Ureter (tissue), 1 donor: ENCODE data around the gene PASD1. TPM values are rescaled to one million over a fixed set of nuclear protein-coding genes. Genes with fewer than 3 reads are reported as not detected.

Source experiments
- DNase-seq: peaks from one replicate; pipeline ENCODE4 v3.0.0-alpha.2; 2020; ENCODE audit warnings: low spot score
- total RNA-seq: library from RNA; stranded (reverse); gene quantifications from one replicate; pipeline ENCODE4 v1.2.4, GENCODE V29; 2023
- donor health status: DM: yes; HTN: yes; CAD: no.

Gene PASD1
- total RNA-seq, 1 donor from 2014 or later = not detected

DNA sequence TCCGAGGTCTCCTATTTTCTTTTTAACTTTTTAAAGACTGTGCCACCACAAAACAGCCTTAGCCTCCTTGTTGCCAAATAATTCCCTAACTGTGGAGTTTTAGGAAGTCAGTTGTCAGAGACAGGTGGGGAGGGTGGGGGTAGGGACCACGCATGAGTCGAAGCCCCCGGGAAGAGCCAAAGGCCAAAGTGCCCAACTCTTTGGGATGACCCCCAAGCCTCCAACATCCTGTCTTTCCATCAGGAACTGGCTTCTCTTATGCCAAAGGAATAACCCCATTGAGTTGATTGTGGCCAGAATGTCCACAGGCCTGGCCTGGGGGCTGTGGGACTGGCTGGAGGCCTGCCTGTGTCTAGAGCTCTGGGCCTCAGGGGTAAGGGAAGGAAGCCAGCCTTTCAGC, 137.6 kb downstream of the PASD1 start:
- no peak for DNase-seq

DNA sequence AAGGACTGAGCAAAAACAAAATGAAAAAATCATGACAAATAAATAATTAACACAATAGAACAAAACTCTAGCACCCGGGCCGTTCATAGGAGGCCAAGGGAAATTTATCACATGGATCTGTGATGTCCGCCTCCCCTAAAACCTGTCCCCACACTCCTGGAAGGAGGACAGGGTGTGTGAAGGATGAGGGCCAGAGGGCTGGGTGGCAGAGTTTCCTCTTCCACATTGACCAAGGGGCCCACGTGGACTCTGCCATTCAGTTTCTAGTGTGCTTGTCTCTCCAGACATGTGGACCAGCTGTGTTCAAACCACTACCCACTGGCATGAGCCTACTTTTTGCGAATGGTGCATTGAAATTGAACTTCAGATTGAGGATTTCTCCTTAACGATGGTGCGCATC, 138.1 kb downstream of the PASD1 start:
- no peak for DNase-seq

- DNase-seq = no peak
Observed at GRCh38 chrX:151702026-151702714, 138.7 kb downstream of the PASD1 start.

DNA sequence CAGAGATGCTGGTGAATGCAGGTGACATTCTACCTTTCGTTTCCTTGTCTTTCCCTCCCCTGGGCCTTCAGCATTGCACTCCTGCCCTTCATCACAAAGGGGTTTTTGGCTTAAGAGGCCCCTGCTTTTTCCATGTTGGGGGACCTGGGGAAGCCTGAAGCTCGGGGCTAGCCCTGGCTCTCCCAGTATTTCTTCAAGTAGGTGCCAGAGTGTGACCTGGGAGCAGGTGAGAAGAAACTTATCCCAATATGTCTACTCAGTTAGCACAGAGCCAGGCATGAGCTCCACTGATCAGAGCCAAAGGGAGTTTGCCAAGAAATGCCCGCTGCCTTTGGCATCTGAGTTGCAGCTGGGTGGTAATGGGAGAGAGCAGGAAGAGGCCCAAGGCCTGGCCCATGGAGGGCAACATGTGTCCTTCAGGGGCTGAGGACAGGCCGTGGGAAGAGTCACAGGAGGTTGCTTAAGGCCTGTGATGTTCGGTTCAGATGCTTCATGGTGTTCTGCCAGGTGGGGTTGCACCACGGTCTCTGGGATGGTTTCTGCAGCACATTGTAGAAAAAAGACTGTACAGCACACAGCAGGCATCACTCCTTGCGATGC, 139.4 kb downstream of the PASD1 start:
- no peak for DNase-seq

DNA sequence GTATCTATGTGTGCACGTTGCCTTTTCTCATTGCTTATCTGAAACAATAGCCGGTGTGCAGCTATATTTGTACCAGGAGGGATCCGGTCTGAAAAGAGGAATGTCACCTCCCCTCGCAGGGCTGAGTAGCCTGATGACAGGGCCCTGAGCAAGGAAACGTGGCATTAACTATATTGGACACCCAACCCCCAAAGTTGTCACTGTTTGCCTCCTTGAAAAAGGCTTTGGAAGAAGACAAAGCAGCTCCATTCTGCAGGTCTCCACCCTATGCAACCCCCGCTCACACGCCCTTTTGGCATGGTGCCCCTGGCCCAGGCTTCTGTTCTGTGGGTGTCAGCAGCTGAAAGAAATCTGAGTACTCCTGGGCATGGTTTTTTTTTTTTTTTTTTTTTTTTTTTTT, 140.0 kb downstream of the PASD1 start:
- DNase-seq = no peak

GRCh38 chrX:151704041-151704663, 140.7 kb downstream of the PASD1 start:
- no peak for DNase-seq

GRCh38 chrX:151708821-151709220, 145.3 kb downstream of the PASD1 start:
- DNase-seq = no peak

DNA sequence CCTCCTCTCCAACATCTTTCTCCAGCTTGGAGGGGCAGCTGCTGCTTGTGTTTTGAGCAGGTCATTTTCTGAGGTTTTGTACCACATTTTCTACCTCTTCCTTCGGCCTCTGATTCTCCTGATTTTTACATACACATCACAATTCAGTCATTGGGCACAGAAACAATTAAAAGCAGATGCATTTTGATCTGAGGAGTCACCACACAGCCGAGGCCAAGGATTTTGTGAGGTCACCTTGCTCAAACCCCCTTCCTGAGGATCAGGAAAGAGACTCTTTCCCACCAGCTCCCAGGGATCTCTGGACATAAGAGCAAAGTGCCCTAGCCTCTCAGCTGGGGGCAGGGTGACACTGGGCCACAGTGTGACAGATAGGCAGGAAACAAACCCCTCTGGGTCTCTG, 147.0 kb downstream of the PASD1 start:
- no peak for DNase-seq

DNA sequence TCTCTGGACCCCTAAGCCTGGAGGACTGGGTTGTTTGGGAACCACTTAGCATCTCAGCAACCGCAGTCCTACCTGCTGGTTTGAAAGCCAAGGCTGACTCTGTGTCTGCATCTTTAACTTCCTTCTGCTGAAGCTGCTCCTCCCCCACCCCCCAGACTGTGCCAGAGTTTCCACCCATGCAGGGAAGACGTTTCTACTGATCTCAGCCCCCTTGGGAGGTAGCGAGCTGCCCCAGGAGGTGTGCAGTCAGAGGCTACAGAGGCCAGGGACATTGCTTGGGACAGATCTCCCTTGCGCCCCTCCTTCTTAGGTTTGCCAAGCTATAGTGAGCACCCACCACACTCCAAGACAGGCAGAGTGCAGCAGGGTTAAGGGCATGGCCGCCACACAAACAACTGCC, 147.7 kb downstream of the PASD1 start:
- no peak for DNase-seq

DNA sequence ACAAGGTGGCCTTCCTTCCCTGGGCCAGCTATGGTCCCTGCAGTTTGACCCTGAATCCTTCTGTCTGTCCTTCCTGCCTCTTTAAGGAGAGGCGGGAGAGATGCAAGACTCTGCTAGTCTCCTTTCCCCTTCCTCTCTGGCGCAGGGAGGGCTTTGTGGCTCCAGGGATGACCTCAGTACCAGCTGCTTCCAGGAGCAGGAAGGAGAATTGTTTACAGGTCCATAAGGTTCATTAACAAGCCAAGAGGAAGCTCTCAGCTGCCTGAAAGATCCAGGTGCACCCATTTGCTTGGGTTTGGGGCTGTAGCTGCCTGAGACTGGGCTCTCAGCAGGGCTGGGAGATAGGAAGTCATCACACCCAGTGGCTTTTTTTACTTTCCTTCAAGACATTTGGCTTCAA, 148.3 kb downstream of the PASD1 start:
- DNase-seq = no peak

GRCh38 chrX:151712253-151712652, 148.8 kb downstream of the PASD1 start:
- no peak for DNase-seq

DNA sequence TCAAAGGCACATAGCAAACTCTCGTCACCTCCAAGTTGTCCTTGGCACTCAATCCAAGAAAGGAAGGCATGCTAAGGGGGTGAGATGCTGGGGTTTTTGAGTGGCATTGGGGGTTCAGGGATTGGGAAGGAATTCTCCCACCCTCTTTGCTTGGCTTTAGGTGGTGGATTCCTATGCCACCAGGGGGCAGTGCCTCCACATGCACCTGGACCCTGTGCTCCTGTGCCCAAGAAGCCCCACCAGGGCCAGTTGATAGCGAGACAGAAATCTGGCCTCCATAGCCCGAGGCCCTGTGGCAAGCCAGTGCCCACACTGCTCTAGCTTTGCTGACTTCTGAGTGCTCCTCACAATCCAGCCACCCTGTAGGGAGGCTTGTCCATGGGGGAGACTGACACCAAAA, 150.4 kb downstream of the PASD1 start:
- no peak for DNase-seq

GRCh38 chrX:151714362-151714761, 150.9 kb downstream of the PASD1 start:
- DNase-seq = no peak

- no peak for DNase-seq
Observed at GRCh38 chrX:151715752-151716151, 152.3 kb downstream of the PASD1 start, which contains the start of gene FATE1. FATE1 (plus strand) TSS chrX:151716035; CDS start chrX:151716120, 85 bp downstream.

DNA sequence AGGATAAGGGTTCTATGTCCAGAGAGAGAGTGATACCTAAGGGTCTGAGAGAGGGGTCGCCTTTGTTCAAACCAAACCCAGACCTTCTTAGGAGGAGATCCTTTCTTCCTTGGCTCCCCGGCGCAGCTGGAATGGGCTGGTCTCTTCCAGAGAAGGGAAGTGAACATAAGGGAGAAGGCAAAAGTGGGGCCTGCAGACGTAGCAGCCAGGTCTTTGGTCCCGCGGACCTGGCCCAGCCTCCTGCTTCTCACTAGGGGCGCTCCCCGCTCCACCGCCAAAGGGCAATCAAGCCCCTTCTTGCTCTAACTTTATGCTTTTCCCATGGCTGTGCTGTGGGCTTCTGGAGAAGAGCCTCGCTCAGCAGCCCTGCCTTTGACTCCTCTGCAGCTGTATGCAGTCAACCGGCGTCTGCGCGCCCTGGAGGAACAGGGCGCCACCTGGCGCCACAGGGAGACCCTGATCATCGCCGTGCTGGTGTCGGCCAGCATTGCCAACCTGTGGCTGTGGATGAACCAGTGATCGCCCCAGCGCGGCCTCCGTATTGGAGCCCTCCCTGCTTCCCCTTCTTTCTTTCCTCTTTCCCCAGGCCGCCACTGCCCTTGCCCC, 158.9 kb downstream of the PASD1 start:
- DNase-seq = no peak

GRCh38 chrX:151723156-151723760, 159.8 kb downstream of the PASD1 start:
- no peak for DNase-seq

DNA sequence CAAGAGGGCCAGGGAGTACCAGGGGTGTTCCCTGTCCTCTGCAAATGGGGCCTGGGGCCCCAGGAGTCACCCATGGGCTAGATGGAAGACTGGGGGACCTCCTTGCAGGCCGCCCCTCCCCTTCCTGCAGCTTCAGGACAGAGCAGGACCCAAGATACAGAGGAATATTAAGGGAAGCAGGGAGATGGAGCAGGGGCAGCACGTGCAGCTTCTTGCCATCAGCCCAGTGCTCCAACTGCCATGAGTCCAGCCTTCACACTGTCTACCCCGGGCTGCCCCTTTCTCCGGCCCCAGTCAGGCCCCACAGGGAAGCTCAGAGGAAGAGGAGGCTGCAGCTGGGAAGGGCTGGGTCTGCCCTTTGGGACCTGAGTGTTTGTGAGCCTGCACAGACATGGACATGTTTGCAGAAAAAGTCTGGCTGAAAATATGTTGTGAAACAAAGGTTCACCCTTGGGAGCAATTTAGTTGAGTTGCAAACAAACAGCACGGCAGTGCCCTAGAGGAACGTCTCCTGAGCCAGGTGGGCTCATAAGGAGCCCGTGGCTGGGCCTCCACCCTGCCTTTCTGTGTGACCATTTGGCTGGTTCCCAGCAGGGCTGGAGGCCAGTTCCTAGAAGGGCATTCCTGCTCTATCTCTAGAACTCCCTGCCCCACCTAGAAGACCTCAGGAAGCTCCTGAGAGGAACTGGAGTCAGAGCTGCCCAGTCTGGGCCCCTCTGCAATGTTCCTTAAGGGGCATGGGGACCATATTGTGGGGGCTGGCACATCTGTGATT, 161.3 kb downstream of the PASD1 start:
- DNase-seq = no peak

GRCh38 chrX:151725338-151725614, 161.8 kb downstream of the PASD1 start:
- no peak for DNase-seq
